GM13977 (cell line): Measurements from ENCODE around the gene DNAJC11.
A peak's percentile ranks its signal among the peaks of the same experiment; 100 is the strongest.

Experiments
- DNase-seq: peaks from one replicate; pipeline ENCODE4 v3.0.0; 2012; ENCODE audit warnings: low spot score
- in situ Hi-C: fragments of 300-500 bp; cut with MboI; formaldehyde crosslinking; loops from one replicate; pipeline ENCODE4 v1.12.0; 2022; ENCODE audit warnings: low sequenced_read_pairs, low pct_unique_long_range_greater_than_20kb, mixed read lengths, inconsistent platforms; ENCODE audit not compliant: unreplicated experiment
- TF ChIP-seq, protein P1 (sequence below): IDR thresholded peaks from 2 replicates; pipeline ENCODE4 v1.5.1; 2012; ENCODE audit warnings: mild to moderate bottlenecking, control low read depth; ENCODE audit not compliant: insufficient read depth; ENCODE audit errors: extremely low read depth, missing control alignments

Gene DNAJC11

DNA sequence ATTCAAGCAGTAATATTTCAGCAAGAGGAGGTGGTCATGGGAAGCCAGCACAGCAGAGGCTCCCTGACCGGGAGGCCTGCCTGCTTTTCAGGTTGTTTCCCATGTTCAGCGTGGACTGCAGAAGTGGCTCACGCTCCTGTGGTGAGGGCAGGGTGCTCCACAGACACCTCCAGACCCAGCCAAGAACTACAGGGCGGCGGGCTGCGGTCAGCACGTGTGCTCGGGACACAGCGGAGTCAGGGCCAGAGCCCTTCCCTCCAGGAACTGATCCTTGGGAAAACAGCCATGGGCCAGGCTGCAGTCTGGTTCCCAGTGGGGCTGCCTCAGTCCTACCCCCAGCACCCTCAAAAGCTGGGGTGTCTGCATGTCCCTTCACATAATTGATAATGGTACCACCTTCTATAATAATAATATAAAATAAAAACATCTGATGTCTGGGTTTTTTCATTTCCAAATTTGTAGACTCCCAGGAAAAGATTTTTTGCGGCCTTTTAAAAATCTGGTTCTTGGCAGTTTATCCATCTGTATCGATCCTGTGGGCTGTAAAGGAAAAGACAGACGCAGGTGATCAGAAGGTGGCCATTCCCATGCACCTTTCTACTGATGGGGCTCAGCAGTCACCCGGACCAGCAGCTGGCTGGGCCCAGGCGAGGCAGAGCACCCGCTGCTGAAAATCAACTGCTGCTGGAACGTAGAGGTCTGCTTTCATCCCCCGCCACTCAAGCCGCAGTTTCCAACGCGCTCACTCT, 66.3 kb downstream of the DNAJC11 start:
- DNase-seq: no peak
- TF ChIP-seq, protein P1, sequence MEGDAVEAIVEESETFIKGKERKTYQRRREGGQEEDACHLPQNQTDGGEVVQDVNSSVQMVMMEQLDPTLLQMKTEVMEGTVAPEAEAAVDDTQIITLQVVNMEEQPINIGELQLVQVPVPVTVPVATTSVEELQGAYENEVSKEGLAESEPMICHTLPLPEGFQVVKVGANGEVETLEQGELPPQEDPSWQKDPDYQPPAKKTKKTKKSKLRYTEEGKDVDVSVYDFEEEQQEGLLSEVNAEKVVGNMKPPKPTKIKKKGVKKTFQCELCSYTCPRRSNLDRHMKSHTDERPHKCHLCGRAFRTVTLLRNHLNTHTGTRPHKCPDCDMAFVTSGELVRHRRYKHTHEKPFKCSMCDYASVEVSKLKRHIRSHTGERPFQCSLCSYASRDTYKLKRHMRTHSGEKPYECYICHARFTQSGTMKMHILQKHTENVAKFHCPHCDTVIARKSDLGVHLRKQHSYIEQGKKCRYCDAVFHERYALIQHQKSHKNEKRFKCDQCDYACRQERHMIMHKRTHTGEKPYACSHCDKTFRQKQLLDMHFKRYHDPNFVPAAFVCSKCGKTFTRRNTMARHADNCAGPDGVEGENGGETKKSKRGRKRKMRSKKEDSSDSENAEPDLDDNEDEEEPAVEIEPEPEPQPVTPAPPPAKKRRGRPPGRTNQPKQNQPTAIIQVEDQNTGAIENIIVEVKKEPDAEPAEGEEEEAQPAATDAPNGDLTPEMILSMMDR: no peak
- in situ Hi-C loops: no loop called here

GRCh38 chr1:6634371-6635052, 67.1 kb downstream of the DNAJC11 start:
- TF ChIP-seq, protein P1: peak; percentile 51
- peak; percentile 56 for DNase-seq
- in situ Hi-C loops: no loop called here

- in situ Hi-C loops: no loop called here
- DNase-seq: no peak
- TF ChIP-seq, protein P1: no peak
Measured at GRCh38 chr1:6632588-6633514, 68.8 kb downstream of the DNAJC11 start.

- TF ChIP-seq, protein P1: no peak
- in situ Hi-C loops: no loop called here
- no peak for DNase-seq
Measured at GRCh38 chr1:6631058-6631457, 70.6 kb downstream of the DNAJC11 start.

- DNase-seq: no peak
- TF ChIP-seq, protein P1: no peak
- in situ Hi-C loops: no loop called here
Measured at GRCh38 chr1:6630027-6630426, 71.6 kb downstream of the DNAJC11 start.

DNA sequence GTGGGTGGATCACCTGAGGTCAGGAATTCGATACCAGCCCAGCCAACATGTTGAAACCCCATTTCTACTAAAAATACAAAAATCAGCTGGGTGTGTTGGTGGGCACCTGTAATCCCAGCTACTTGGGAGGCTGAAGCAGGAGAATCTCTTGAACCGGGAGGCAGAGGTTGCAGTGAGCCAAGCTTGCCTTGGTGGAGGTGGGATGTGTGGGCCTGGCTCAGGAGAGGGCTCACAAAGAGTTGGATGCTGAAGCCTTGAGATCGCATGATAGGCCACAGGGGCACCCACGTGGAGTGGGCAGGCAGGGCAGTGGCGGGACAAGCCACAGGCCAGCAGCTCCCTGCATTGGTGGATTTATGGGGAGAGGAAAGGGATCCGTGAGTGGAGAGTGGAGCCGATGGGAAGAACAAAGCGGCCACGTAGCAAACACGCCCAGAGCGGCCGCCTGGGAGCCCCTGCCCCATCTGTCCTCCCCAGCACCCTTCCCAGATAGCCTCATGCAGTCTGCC, 72.6 kb downstream of the DNAJC11 start:
- TF ChIP-seq, protein P1: no peak
- DNase-seq: no peak
- in situ Hi-C loops: no loop called here
